ENCODE data around the gene CHRM1.

CHRM1 gene

GRCh38 chr11:62914416-62914815 is 6.7 kb downstream of the CHRM1 start:
- no peak overlapping the region for H3K4me3 ChIP-seq (ENCODE audit: low read depth, low read length)
- TF ChIP-seq CTCF (IDR thresholded peaks at IDR 0.05; ENCODE audit: low read depth, low read length, missing control alignments): no peak
- DNase-seq (ENCODE audit: low read depth): no peak
- in situ Hi-C loops (cut with HindIII; ENCODE audit: low sequenced_read_pairs): no loop called here

DNA sequence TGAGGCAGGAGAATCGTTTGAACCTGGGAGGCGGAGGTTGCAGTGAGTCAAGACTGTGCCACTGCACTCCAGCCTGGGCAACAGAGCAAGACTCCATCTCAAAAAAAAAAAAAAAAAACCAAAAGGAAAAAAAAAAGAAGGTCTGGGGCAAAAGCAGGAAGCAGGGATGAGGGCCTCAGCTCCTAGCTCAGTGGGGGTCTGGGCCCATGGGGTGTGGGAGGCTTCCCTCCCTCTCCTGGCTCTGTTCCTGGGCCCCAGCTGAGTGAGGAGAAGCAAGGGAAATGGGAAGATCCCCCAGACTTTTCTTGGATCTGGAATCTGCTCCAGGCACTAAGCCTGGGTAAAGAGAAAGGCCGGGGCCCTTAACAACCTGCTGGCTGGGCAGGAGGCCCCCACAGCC is 8.9 kb downstream of the CHRM1 start:
- no peak for DNase-seq (ENCODE audit: low read depth)
- H3K4me3 ChIP-seq (ENCODE audit: low read depth, low read length): no peak overlapping the region
- in situ Hi-C loops (cut with HindIII; ENCODE audit: low sequenced_read_pairs): no loop called here
- no peak for TF ChIP-seq CTCF (IDR thresholded peaks at IDR 0.05; ENCODE audit: low read depth, low read length, missing control alignments)

- no peak for DNase-seq (ENCODE audit: low read depth)
- H3K4me3 ChIP-seq (ENCODE audit: low read depth, low read length): no peak overlapping the region
- in situ Hi-C loops (cut with HindIII; ENCODE audit: low sequenced_read_pairs): no loop called here
- TF ChIP-seq CTCF (IDR thresholded peaks at IDR 0.05; ENCODE audit: low read depth, low read length, missing control alignments): no peak
These were observed 9.7 kb downstream of the CHRM1 start for GRCh38 chr11:62911137-62912130.

DNA sequence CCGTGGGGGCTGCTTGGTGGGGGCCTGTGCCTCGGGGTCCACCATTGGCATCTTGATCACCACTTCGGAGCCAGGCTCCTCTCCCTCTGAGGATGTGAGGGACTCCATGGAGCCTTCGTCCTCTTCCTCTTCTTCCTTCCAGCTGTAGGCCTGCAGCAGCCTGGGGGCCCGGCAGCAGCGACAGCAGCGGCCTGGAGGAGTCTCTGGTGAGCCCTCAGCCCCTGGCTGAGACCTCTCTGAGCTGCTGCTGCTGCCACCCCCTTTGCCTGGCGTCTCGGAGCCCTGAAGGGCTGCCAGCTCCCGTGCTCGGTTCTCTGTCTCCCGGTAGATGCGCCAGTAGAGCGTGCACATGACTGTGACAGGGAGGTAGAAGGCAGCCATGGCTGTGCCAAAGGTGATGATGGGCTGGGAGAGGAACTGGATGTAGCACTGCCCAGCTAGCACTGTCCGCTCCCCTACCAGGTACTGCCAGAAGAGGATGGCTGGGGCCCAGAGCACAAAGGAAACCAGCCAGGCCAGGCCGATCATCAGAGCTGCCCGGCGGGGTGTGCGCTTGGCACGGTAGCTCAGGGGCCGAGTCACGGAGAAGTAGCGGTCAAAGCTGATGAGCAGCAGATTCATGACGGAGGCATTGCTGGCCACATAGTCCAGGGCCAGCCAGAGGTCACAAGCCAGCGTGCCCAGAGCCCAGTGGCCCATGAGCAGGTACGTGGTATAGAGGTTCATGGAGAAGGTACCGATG is 10.9 kb downstream of the CHRM1 start:
- in situ Hi-C loops (cut with HindIII; ENCODE audit: low sequenced_read_pairs): no loop called here
- DNase-seq (ENCODE audit: low read depth): no peak
- H3K4me3 ChIP-seq (ENCODE audit: low read depth, low read length): no peak overlapping the region
- TF ChIP-seq CTCF (IDR thresholded peaks at IDR 0.05; ENCODE audit: low read depth, low read length, missing control alignments): no peak

DNA sequence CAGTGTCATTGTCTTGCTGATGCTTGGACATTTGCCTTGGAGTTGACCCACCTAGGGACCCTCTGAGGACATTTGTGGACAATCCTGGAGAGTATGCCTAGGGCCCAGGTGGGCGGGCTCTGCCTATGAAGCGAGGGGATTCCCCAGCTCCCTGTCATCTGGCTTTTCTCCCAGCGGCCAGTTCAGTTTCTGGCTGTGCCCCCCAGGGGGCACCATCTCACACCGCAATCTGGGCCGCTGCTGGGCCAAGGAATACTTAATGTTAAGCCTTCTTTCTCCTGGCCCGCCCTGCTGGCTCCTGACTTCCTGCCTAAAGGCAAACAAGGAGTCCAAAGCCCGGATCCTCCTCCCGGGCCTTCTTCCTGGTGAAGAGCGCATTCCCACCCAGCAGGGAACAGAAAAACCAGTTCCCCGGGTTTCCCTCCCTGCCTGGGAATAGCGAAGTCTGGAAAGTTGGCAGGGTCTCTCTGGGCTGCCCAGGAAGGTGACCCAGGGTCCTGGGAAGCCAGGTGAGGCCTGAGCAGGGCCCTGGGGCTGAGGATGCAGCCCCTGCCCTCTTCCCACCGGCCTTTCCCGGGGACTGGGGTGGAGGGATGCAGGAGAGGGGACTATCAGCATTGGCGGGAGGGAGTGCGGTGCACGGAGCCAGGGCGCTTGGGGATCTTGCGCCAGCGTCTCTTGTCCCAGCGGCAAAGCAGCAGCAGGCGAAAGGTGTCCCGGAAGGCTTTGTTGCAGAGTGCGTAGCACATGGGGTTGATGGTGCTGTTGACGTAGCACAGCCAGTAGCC is 11.9 kb downstream of the CHRM1 start:
- no peak overlapping the region for H3K4me3 ChIP-seq (ENCODE audit: low read depth, low read length)
- in situ Hi-C loops (cut with HindIII; ENCODE audit: low sequenced_read_pairs): loop anchor here (5.0 kb wide), 1 partner anchor 98 kb away; no protein-coding TSS in a partner anchor
- DNase-seq (ENCODE audit: low read depth): peak; percentile 59
- peak; percentile 63 for TF ChIP-seq CTCF (IDR thresholded peaks at IDR 0.05; ENCODE audit: low read depth, low read length, missing control alignments)

Data from astrocyte of the cerebellum (primary cell).